GM12878 (cell line): ENCODE results near the gene ABT1. TPM values are rescaled to one million over a fixed set of nuclear protein-coding genes. Genes with fewer than 3 reads are reported as not detected.

Experiments used
- BACH1 ChIP-seq: fragments of 450-650 bp; IDR thresholded peaks from 2 replicates; pipeline ENCODE4 v1.6.1; 2017; ENCODE audit warnings: mild to moderate bottlenecking, borderline replicate concordance
- BHLHE40 ChIP-seq, 2 experiments: fragments of 450-650 bp in 1 of 2; IDR thresholded peaks; 2 replicates each; pipeline ENCODE4 v1.6.1; 2011 to 2017; ENCODE audit warnings: low read depth in 2 of 2, borderline replicate concordance in 1 of 2, improper control_type of control experiment in 1 of 2, low read length in 1 of 2, mild to moderate bottlenecking in 1 of 2
- CBFB ChIP-seq: IDR thresholded peaks from 2 replicates; pipeline ENCODE4 v1.6.1; 2016; ENCODE audit warnings: antibody characterized with exemption, low read depth
- CBX3 ChIP-seq: fragments of 200-600 bp; sonication (generic); IDR thresholded peaks from 2 replicates; pipeline ENCODE4 v1.6.1; 2016; ENCODE audit warnings: low read depth, borderline replicate concordance
- CREM ChIP-seq: IDR thresholded peaks from 2 replicates; pipeline ENCODE4 v1.6.1; 2014; ENCODE audit warnings: antibody characterized with exemption, low read depth
- IRF4 ChIP-seq: IDR thresholded peaks from 2 replicates; pipeline ENCODE4 v1.6.1; 2011; ENCODE audit warnings: low read depth, low read length
- JUNB ChIP-seq: IDR thresholded peaks from 2 replicates; pipeline ENCODE4 v1.6.1; 2016; ENCODE audit warnings: antibody characterized with exemption, mild to moderate bottlenecking
- MYC ChIP-seq: IDR thresholded peaks from 2 replicates; pipeline ENCODE4 v1.6.1; 2011; ENCODE audit warnings: mild to moderate bottlenecking, low read length, moderate library complexity, inconsistent platforms; ENCODE audit not compliant: insufficient read depth, insufficient replicate concordance, insufficient read length, severe bottlenecking
- PAX5 ChIP-seq: IDR thresholded peaks from 2 replicates; pipeline ENCODE4 v1.6.1; 2011; ENCODE audit warnings: low read depth, low read length, borderline replicate concordance
- POLR2AphosphoS2 ChIP-seq: IDR thresholded peaks from 2 replicates; pipeline ENCODE4 v1.6.1; 2011; ENCODE audit warnings: low read depth, mild to moderate bottlenecking, low read length, improper control_type of control experiment, moderate library complexity
- SPI1 ChIP-seq: IDR thresholded peaks from 2 replicates; pipeline ENCODE4 v1.6.1; 2011; ENCODE audit warnings: low read depth, mild to moderate bottlenecking, low read length, moderate library complexity, borderline replicate concordance; ENCODE audit not compliant: insufficient read depth
- TARDBP ChIP-seq: IDR thresholded peaks from 2 replicates; pipeline ENCODE4 v1.6.1; 2016; ENCODE audit warnings: borderline replicate concordance
- ZNF217 ChIP-seq: fragments of 450-650 bp; IDR thresholded peaks from 2 replicates; pipeline ENCODE4 v1.6.1; 2017; ENCODE audit warnings: antibody characterized with exemption, mild to moderate bottlenecking
- polyA plus RNA-seq, 11 experiments: library from polyadenylated mRNA; depleted of rRNA in 4 of 11; unstranded in 6 of 11; stranded (reverse) in 5 of 11; fragments of >200 nt; fragmentation: Nextera tagmentation in 4 of 11; fragmentation: Illumina TruSeq in 1 of 11; extraction: Ambion mirVana in 4 of 11; extraction: Trizol in 1 of 11; gene quantifications; 1 replicate in 1 of 11; 2 replicates in 10 of 11; pipeline versions ENCODE4 v1.2.1 to v1.2.3, GENCODE V29; 2011 to 2016; ENCODE audit warnings: inconsistent platforms in 2 of 11, missing spikeins in 2 of 11, low read depth in 1 of 11
- total RNA-seq, 4 experiments: library from RNA; depleted of rRNA in 3 of 4; stranded (reverse); fragments of >200 nt in 3 of 4; fragmentation: Illumina TruSeq in 1 of 4; extraction: Trizol in 1 of 4; gene quantifications; 2 replicates each; pipeline versions ENCODE4 v1.2.1 to v1.2.3, GENCODE V29; 2013 to 2021
- TF ChIP-seq, protein P1 (sequence below): fragments of 450-650 bp; formaldehyde crosslinking; IDR thresholded peaks from 2 replicates; pipeline ENCODE4 v1.4.0; 2022; ENCODE audit warnings: mild to moderate bottlenecking, moderate library complexity
- TF ChIP-seq, protein P2 (sequence below): IDR thresholded peaks from 2 replicates; pipeline ENCODE4 v1.6.1; 2012; ENCODE audit warnings: low read depth, low read length, improper control_type of control experiment
- TF ChIP-seq, protein P3 (sequence below): IDR thresholded peaks from 2 replicates; pipeline ENCODE4 v1.6.1; 2012; ENCODE audit warnings: low read depth, low read length, improper control_type of control experiment
- TF ChIP-seq, protein P4 (sequence below): IDR thresholded peaks from 2 replicates; pipeline ENCODE4 v1.6.1; 2012; ENCODE audit warnings: low read depth, low read length, improper control_type of control experiment
- TF ChIP-seq, protein P5 (sequence below): fragments of 450-650 bp; formaldehyde crosslinking; IDR thresholded peaks from 2 replicates; pipeline ENCODE4 v1.4.0; 2020; ENCODE audit warnings: mild to moderate bottlenecking, moderate library complexity
- TF ChIP-seq, protein P6 (sequence below): IDR thresholded peaks from 2 replicates; pipeline ENCODE4 v1.6.1; 2011; ENCODE audit warnings: low read depth, mild to moderate bottlenecking, low read length, moderate library complexity, borderline replicate concordance; ENCODE audit errors: extremely low read depth

Gene ABT1
- total and polyA plus RNA-seq, 10 of the 15 experiments (the other 5 are each of a cell fraction or from before 2014, with no cell fraction given): 8.4 to 43.5 (median 28.2) TPM

DNA sequence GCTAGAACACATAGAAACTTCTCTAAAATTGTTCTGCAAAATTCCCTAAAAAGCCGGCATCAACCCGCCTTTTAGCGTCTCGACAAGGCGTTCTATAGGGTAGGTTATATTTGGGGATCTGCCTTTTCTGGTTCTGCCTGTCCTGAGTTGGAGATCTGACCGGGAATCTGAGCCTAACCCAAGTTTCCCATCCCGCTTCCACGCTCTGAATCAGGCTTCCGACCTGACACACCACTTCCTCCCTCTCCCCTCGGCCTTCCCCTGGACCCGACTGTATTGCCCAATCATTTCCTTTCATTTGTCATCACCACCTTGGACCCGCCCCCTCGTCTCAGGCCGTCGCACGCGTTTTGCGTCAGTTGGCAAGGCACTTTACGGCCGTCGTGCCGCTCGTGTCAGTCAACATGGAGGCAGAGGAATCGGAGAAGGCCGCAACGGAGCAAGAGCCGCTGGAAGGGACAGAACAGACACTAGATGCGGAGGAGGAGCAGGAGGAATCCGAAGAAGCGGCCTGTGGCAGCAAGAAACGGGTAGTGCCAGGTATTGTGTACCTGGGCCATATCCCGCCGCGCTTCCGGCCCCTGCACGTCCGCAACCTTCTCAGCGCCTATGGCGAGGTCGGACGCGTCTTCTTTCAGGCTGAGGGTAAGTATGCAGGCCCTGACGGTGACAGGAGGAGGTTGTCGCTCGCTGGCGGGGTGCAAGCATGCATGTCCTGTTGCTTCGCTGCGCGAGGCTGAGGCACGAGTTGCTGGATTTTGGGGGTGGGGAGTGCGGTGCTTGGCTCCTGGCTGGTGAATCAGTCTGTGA lies at the start of gene ABT1 (continued):
- TF ChIP-seq, protein P1, sequence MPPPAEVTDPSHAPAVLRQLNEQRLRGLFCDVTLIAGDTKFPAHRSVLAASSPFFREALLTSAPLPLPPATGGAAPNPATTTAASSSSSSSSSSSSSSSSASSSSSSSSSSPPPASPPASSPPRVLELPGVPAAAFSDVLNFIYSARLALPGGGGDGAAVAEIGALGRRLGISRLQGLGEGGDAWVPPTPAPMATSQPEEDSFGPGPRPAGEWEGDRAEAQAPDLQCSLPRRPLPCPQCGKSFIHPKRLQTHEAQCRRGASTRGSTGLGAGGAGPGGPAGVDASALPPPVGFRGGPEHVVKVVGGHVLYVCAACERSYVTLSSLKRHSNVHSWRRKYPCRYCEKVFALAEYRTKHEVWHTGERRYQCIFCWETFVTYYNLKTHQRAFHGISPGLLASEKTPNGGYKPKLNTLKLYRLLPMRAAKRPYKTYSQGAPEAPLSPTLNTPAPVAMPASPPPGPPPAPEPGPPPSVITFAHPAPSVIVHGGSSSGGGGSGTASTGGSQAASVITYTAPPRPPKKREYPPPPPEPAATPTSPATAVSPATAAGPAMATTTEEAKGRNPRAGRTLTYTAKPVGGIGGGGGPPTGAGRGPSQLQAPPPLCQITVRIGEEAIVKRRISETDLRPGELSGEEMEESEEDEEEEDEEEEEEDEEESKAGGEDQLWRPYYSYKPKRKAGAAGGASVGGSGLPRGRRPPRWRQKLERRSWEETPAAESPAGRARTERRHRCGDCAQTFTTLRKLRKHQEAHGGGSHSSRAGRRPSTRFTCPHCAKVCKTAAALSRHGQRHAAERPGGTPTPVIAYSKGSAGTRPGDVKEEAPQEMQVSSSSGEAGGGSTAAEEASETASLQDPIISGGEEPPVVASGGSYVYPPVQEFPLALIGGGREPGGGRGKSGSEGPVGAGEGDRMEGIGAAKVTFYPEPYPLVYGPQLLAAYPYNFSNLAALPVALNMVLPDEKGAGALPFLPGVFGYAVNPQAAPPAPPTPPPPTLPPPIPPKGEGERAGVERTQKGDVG (CRISPR knock-in tag): no peak
- TF ChIP-seq CREM (peak; percentile 99), ZNF217 (no peak), JUNB (peak; percentile 39), TARDBP (peak; percentile 68; the same call in 1 of the 2 replicates), SPI1 (peak; percentile 95), IRF4 (peak; percentile 41; the same call in 1 of the 2 replicates), POLR2AphosphoS2 (peak; percentile 81), MYC (peak; percentile 59), BHLHE40 (IDR thresholded peaks at IDR 0.05; ENCODE audit: borderline replicate concordance in 1 of 2, low read depth in 2 of 2, low read length in 1 of 2) (peak; percentile 43 to 76; a peak in 3 of 4 replicates), PAX5 (peak; percentile 68; the same call in 1 of the 2 replicates), CBX3 (no peak), BACH1 (peak; percentile 29; the same call in 1 of the 2 replicates), CBFB (0 out of 2 replicates have a peak, but pooled peaks have one; percentile 64)
- TF ChIP-seq, protein P2, sequence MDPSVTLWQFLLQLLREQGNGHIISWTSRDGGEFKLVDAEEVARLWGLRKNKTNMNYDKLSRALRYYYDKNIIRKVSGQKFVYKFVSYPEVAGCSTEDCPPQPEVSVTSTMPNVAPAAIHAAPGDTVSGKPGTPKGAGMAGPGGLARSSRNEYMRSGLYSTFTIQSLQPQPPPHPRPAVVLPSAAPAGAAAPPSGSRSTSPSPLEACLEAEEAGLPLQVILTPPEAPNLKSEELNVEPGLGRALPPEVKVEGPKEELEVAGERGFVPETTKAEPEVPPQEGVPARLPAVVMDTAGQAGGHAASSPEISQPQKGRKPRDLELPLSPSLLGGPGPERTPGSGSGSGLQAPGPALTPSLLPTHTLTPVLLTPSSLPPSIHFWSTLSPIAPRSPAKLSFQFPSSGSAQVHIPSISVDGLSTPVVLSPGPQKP: peak; percentile 76
- TF ChIP-seq, protein P3, sequence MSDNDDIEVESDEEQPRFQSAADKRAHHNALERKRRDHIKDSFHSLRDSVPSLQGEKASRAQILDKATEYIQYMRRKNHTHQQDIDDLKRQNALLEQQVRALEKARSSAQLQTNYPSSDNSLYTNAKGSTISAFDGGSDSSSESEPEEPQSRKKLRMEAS: peak; percentile 81
- TF ChIP-seq, protein P4, sequence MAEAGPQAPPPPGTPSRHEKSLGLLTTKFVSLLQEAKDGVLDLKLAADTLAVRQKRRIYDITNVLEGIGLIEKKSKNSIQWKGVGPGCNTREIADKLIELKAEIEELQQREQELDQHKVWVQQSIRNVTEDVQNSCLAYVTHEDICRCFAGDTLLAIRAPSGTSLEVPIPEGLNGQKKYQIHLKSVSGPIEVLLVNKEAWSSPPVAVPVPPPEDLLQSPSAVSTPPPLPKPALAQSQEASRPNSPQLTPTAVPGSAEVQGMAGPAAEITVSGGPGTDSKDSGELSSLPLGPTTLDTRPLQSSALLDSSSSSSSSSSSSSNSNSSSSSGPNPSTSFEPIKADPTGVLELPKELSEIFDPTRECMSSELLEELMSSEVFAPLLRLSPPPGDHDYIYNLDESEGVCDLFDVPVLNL: no peak
- TF ChIP-seq, protein P5, sequence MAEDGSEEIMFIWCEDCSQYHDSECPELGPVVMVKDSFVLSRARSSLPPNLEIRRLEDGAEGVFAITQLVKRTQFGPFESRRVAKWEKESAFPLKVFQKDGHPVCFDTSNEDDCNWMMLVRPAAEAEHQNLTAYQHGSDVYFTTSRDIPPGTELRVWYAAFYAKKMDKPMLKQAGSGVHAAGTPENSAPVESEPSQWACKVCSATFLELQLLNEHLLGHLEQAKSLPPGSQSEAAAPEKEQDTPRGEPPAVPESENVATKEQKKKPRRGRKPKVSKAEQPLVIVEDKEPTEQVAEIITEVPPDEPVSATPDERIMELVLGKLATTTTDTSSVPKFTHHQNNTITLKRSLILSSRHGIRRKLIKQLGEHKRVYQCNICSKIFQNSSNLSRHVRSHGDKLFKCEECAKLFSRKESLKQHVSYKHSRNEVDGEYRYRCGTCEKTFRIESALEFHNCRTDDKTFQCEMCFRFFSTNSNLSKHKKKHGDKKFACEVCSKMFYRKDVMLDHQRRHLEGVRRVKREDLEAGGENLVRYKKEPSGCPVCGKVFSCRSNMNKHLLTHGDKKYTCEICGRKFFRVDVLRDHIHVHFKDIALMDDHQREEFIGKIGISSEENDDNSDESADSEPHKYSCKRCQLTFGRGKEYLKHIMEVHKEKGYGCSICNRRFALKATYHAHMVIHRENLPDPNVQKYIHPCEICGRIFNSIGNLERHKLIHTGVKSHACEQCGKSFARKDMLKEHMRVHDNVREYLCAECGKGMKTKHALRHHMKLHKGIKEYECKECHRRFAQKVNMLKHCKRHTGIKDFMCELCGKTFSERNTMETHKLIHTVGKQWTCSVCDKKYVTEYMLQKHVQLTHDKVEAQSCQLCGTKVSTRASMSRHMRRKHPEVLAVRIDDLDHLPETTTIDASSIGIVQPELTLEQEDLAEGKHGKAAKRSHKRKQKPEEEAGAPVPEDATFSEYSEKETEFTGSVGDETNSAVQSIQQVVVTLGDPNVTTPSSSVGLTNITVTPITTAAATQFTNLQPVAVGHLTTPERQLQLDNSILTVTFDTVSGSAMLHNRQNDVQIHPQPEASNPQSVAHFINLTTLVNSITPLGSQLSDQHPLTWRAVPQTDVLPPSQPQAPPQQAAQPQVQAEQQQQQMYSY (CRISPR knock-in tag): no peak
- TF ChIP-seq, protein P6, sequence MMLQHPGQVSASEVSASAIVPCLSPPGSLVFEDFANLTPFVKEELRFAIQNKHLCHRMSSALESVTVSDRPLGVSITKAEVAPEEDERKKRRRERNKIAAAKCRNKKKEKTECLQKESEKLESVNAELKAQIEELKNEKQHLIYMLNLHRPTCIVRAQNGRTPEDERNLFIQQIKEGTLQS: peak; percentile 97
